ENCODE results near the gene LCP1. TPM values are rescaled to one million over a fixed set of nuclear protein-coding genes. Genes with fewer than 3 reads are reported as not detected.

Gene LCP1
- total RNA-seq, 1 donor from 2014 or later: 83.1 TPM

DNA sequence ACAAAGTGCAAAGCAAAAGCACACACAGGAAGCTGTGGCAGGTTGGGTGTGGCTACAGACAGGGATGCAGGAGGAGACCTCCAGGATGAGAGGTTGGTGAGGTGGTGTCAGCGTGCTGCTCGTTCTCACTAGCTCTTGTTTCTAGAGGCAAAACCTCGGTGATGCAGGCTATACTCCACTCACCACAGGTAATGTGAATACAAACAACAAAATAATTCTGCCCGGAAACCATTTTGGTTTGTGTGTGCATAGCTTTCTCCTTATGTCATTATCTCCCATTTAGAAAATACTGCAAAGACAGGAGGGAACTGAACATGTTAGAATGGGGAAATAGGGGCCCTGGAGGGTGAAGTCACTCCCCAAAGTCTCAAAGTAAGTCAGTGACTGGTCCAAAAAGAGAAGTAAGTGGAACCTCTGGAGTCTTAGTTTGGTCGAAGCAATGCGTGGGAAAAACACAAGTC, 9.4 kb downstream of the LCP1 start:
- H3K36me3 ChIP-seq (ENCODE audit: control insufficient read depth, insufficient read depth, low read length): no peaks in the 10 kb centered on the region
- TF ChIP-seq, protein P1, sequence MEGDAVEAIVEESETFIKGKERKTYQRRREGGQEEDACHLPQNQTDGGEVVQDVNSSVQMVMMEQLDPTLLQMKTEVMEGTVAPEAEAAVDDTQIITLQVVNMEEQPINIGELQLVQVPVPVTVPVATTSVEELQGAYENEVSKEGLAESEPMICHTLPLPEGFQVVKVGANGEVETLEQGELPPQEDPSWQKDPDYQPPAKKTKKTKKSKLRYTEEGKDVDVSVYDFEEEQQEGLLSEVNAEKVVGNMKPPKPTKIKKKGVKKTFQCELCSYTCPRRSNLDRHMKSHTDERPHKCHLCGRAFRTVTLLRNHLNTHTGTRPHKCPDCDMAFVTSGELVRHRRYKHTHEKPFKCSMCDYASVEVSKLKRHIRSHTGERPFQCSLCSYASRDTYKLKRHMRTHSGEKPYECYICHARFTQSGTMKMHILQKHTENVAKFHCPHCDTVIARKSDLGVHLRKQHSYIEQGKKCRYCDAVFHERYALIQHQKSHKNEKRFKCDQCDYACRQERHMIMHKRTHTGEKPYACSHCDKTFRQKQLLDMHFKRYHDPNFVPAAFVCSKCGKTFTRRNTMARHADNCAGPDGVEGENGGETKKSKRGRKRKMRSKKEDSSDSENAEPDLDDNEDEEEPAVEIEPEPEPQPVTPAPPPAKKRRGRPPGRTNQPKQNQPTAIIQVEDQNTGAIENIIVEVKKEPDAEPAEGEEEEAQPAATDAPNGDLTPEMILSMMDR (IDR thresholded peaks at IDR 0.05; ENCODE audit: insufficient read depth, low read length, poor library complexity, severe bottlenecking): no peak
- no peak overlapping the region for H3K4me3 ChIP-seq (ENCODE audit: low read depth, low read length)
- DNase-seq (ENCODE audit: low read depth): no peak
- no peaks in the 10 kb centered on the region for H3K27me3 ChIP-seq (ENCODE audit: control insufficient read depth, insufficient read depth, low read length)

DNA sequence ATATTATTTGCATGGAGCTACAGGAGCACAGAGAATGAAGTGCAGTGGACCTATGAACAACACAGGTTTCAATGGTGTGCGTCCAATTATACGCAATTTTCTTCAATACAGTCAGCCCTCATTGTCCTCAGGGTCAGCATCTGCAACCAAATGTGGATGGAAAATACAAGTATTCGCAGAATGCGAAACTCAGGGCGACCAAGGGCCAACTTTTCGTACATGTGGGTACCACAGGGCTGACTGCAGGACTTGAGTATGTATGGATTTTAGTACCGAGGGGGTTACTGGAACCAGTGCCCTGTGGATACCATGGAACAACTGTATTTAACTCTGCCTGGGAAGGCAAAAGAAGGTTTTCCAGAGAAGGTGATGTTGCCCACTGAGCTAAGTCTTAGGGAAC, 10.2 kb downstream of the LCP1 start:
- Histone ChIP-seq H3K27me3 (ENCODE audit: control insufficient read depth, insufficient read depth, low read length) (no peaks in the 10 kb centered on the region), H3K36me3 (ENCODE audit: control insufficient read depth, insufficient read depth, low read length) (no peaks in the 10 kb centered on the region), H3K4me3 (ENCODE audit: low read depth, low read length) (no peak overlapping the region)
- DNase-seq (ENCODE audit: low read depth): no peak
- TF ChIP-seq, protein P1 (IDR thresholded peaks at IDR 0.05; ENCODE audit: insufficient read depth, low read length, poor library complexity, severe bottlenecking): no peak

DNA sequence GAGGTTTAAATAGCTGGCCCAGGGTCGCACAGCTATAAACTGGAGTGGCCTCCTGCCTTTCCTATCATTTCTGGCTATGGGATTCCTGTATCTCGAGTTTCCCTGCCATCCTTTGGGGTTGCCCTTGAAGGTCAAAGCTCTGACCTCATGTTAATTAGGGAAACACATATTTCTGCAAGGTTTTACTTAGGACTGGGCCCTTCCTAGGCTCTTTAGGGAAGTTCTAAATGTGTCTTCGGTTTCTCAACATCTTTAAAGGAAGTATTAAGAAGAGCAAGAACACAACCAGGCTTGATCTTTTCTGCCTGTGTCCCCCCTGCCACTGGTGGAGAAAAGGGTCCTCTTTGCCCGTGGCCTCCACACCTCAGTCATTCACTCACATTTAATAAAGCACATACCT, 10.8 kb downstream of the LCP1 start:
- no peaks in the 10 kb centered on the region for H3K27me3 ChIP-seq (ENCODE audit: control insufficient read depth, insufficient read depth, low read length)
- DNase-seq (ENCODE audit: low read depth): no peak
- TF ChIP-seq, protein P1 (IDR thresholded peaks at IDR 0.05; ENCODE audit: insufficient read depth, low read length, poor library complexity, severe bottlenecking): no peak
- no peak overlapping the region for H3K4me3 ChIP-seq (ENCODE audit: low read depth, low read length)
- H3K36me3 ChIP-seq (ENCODE audit: control insufficient read depth, insufficient read depth, low read length): no peaks in the 10 kb centered on the region

DNA sequence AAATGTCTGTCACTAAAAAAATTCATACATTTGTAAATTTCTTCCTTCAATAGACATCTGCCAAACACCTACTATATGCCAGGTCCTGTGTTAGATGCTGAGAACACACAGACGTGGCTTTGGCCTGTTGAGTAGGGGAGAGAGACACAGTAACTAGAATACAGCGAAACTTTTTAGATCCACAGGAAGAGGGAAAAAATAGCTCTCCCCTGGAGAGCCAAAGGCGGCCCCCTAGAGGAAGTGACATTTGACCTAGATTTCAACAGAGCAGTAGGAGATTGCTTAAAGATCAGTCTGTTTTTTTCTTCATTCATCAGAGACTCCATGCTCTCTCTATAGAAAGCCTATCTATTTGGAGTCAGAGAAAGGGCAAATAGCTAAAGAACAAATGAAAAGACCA, 11.3 kb downstream of the LCP1 start:
- TF ChIP-seq, protein P1 (IDR thresholded peaks at IDR 0.05; ENCODE audit: insufficient read depth, low read length, poor library complexity, severe bottlenecking): no peak
- Histone ChIP-seq H3K27me3 (ENCODE audit: control insufficient read depth, insufficient read depth, low read length) (no peaks in the 10 kb centered on the region), H3K4me3 (ENCODE audit: low read depth, low read length) (no peak overlapping the region), H3K36me3 (ENCODE audit: control insufficient read depth, insufficient read depth, low read length) (no peaks in the 10 kb centered on the region)
- DNase-seq (ENCODE audit: low read depth): no peak

DNA sequence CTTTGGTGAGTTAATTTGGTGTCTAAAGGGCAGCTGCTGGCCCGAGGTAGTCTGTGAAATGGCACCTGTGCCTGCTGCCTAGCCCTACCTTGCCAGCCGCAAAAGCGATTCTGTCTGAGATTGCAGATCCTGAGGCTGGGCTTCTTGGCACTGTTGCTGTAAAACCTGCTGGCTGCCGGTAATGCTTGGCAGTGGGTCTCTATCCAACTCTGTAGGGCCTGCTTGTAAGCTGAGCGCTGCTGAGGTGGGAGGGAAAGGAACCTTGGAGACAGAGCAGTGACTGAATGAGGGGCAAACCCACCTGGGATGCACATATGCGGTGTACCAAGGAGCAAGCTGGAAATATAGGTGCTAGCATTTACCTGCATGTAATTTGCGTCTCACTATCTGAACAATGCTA, 11.7 kb downstream of the LCP1 start:
- TF ChIP-seq, protein P1 (IDR thresholded peaks at IDR 0.05; ENCODE audit: insufficient read depth, low read length, poor library complexity, severe bottlenecking): no peak
- no peak for DNase-seq (ENCODE audit: low read depth)
- Histone ChIP-seq H3K36me3 (ENCODE audit: control insufficient read depth, insufficient read depth, low read length) (no peaks in the 10 kb centered on the region), H3K27me3 (ENCODE audit: control insufficient read depth, insufficient read depth, low read length) (no peaks in the 10 kb centered on the region), H3K4me3 (ENCODE audit: low read depth, low read length) (no peak overlapping the region)

DNA sequence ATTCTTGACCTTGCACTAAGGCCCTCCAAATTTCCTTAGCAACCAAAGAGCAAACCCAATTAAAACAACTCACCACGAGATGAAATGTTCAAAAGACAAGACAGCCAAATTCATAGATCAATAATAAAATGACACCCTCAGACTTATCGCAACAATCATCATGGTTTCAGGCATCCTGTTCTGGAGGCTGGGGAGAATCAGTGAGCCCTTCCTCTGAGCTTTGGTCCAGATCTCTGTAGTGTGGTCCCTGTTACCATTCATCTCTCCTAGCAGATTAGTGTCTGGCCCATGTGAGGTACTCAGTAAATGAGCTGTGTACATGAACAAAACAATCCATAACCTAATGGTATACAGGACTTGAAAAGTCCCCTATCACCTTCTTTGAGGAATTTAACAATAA, 12.2 kb downstream of the LCP1 start:
- TF ChIP-seq, protein P1 (IDR thresholded peaks at IDR 0.05; ENCODE audit: insufficient read depth, low read length, poor library complexity, severe bottlenecking): no peak
- Histone ChIP-seq H3K4me3 (ENCODE audit: low read depth, low read length) (no peak overlapping the region), H3K36me3 (ENCODE audit: control insufficient read depth, insufficient read depth, low read length) (no peaks in the 10 kb centered on the region), H3K27me3 (ENCODE audit: control insufficient read depth, insufficient read depth, low read length) (no peaks in the 10 kb centered on the region)
- DNase-seq (ENCODE audit: low read depth): no peak
